K562 (cell line): ENCODE data around the gene RXRB. TPM values are rescaled to one million over a fixed set of nuclear protein-coding genes. Genes with fewer than 3 reads are reported as not detected.

Source experiments
- ATAC-seq: fragments of 200-7000 bp; cut with Tn5 transposase; 3 replicates; pipeline ENCODE4 v1.9.1; 2020; ENCODE audit warnings: moderate library complexity
- BruUV-seq: library from RNA; stranded (reverse); fragments of 400-500 nt; replicated peaks from 2 replicates; lab custom pipeline; 2021; lab: Mats Ljungman, UMichigan
- CTCF ChIA-PET: fragments of 300-600 bp; formaldehyde crosslinking; extraction: SDS; loops from one replicate; lab custom pipeline; 2021; ENCODE audit warnings: low intra/inter-chr PET ratio; lab: Yijun Ruan, JAX
- POLR2A ChIA-PET: fragments of 300-600, 350-650 bp; sonication (Branson Sonifier 250); formaldehyde crosslinking; extraction: SDS; loops from one replicate; lab custom pipeline; 2021; ENCODE audit warnings: antibody characterized with exemption, inconsistent platforms; lab: Yijun Ruan, JAX
- DNase-seq, 4 experiments: peaks; one replicate each; pipeline versions ENCODE4 v3.0.0 to v3.0.0-alpha.2; 2011 to 2018; ENCODE audit warnings: low spot score in 3 of 4, mixed read lengths in 3 of 4; ENCODE audit errors: extremely low read depth in 1 of 4
- FAIRE-seq: peaks from 2 replicates; lab custom pipeline; 2011; peaks lifted over from hg19 to GRCh38; lab: Jason Lieb, UNC
- H2AFZ ChIP-seq: 2 replicates; pipeline ENCODE4 v1.6.0; 2011; ENCODE audit warnings: low read depth, low read length, control low read depth, inconsistent platforms
- H3K27ac ChIP-seq: fragments of 200-600 bp; 3 replicates; pipeline ENCODE4 v1.8.0; 2011; ENCODE audit warnings: low read depth, mild to moderate bottlenecking, control low read depth, inconsistent platforms, low read length, moderate library complexity, mixed read lengths; ENCODE audit errors: extremely low read depth
- H3K27me3 ChIP-seq, 2 experiments: fragments of 300-600 bp in 1 of 2; 2 replicates in 1 of 2; 3 replicates in 1 of 2; pipeline versions ENCODE4 v1.6.0 to v1.8.0; 2011; ENCODE audit warnings: inconsistent platforms in 2 of 2, low read length in 2 of 2, mild to moderate bottlenecking in 1 of 2, mixed read lengths in 1 of 2, moderate library complexity in 1 of 2; ENCODE audit not compliant: control insufficient read depth in 2 of 2, insufficient read depth in 2 of 2
- H3K36me3 ChIP-seq: fragments of 300-600 bp; 3 replicates; pipeline ENCODE4 v1.8.0; 2011; ENCODE audit warnings: mild to moderate bottlenecking, low read length, inconsistent platforms; ENCODE audit not compliant: control insufficient read depth, insufficient read depth
- H3K4me1 ChIP-seq, 2 experiments: fragments of 200-600 bp in 1 of 2; replicated peaks in 1 of 2; 2 replicates in 1 of 2; 3 replicates in 1 of 2; pipeline versions ENCODE4 v1.5.1 to v1.8.0; 2011; ENCODE audit warnings: inconsistent platforms in 2 of 2, low read length in 2 of 2, mild to moderate bottlenecking in 1 of 2, mixed read lengths in 1 of 2, moderate library complexity in 1 of 2; ENCODE audit not compliant: control insufficient read depth in 2 of 2, insufficient read depth in 2 of 2
- H3K4me2 ChIP-seq: 2 replicates; pipeline ENCODE4 v1.6.1; 2011; ENCODE audit warnings: low read length, control low read depth, inconsistent platforms, mixed read lengths; ENCODE audit not compliant: insufficient read depth
- H3K4me3 ChIP-seq: fragments of 200-600 bp; sonication (generic), shearing (Covaris generic); 2 replicates; pipeline ENCODE4 v1.5.1; 2016; ENCODE audit warnings: control low read depth, inconsistent platforms
- H3K79me2 ChIP-seq: fragments of 200-600 bp; 3 replicates; pipeline ENCODE4 v1.8.0; 2011; ENCODE audit warnings: low read length, inconsistent platforms; ENCODE audit not compliant: control insufficient read depth, insufficient read depth
- H3K9ac ChIP-seq, 2 experiments: 2 replicates each; pipeline versions ENCODE4 v1.6.0 to v1.6.1; 2011; ENCODE audit warnings: low read depth in 2 of 2, low read length in 2 of 2, control low read depth in 1 of 2, inconsistent platforms in 1 of 2, mild to moderate bottlenecking in 1 of 2, mixed read lengths in 1 of 2; ENCODE audit not compliant: insufficient read depth in 1 of 2
- H3K9me1 ChIP-seq: one replicate; pipeline ENCODE4 v1.6.0; 2011; ENCODE audit warnings: inconsistent platforms, mild to moderate bottlenecking, low read length, moderate library complexity; ENCODE audit not compliant: control insufficient read depth, insufficient read depth
- H3K9me3 ChIP-seq: replicated peaks from 2 replicates; pipeline ENCODE4 v1.5.1; 2011; ENCODE audit warnings: low read depth, low read length, inconsistent platforms; ENCODE audit not compliant: control insufficient read depth, insufficient read depth
- H4K20me1 ChIP-seq: replicated peaks from 2 replicates; pipeline ENCODE4 v1.6.1; 2011; ENCODE audit warnings: low read length, inconsistent platforms, mixed read lengths; ENCODE audit not compliant: control insufficient read depth, insufficient read depth
- BHLHE40 ChIP-seq: IDR thresholded peaks from 2 replicates; pipeline ENCODE4 v1.6.1; 2011; ENCODE audit warnings: low read length, improper control_type of control experiment
- COPS2 ChIP-seq: fragments of 450-650 bp; conservative IDR thresholded peaks from 2 replicates; pipeline ENCODE4 v1.6.1; 2016; ENCODE audit warnings: mild to moderate bottlenecking, moderate library complexity
- GABPA ChIP-seq: fragments of 200-800 bp; sonication (Bioruptor generic); conservative IDR thresholded peaks from 2 replicates; pipeline ENCODE4 v1.6.1; 2016; ENCODE audit warnings: low read depth, missing genetic modification characterization, missing compliant biosample characterization
- GABPB1 ChIP-seq: sonication (generic); formaldehyde crosslinking; IDR thresholded peaks from 2 replicates; pipeline ENCODE4 v1.8.0; 2022; ENCODE audit warnings: mild to moderate bottlenecking, missing genetic modification reagents
- L3MBTL2 ChIP-seq: fragments of 450-650 bp; IDR thresholded peaks from 2 replicates; pipeline ENCODE4 v1.6.1; 2016; ENCODE audit warnings: mild to moderate bottlenecking, moderate library complexity
- MAFG ChIP-seq: fragments of 450-650 bp; conservative IDR thresholded peaks from 2 replicates; pipeline ENCODE4 v1.6.1; 2016; ENCODE audit warnings: missing genetic modification characterization, missing compliant biosample characterization
- NR1H2 ChIP-seq: sonication (generic); formaldehyde crosslinking; IDR thresholded peaks from 2 replicates; pipeline ENCODE4 v1.4.0; 2020; ENCODE audit warnings: mild to moderate bottlenecking, missing genetic modification reagents
- U2AF2 ChIP-seq: fragments of 200-400 bp; formaldehyde crosslinking; optimal IDR thresholded peaks from 2 replicates; pipeline ENCODE3; 2017; ENCODE audit warnings: low read depth, mild to moderate bottlenecking, low read length
- ZFP30 ChIP-seq: fragments of 250-450 bp; sonication (Bioruptor Pico); IDR thresholded peaks from 2 replicates; pipeline ENCODE4 v1.8.0; 2022; ENCODE audit warnings: moderate library complexity, mild to moderate bottlenecking, inconsistent platforms, borderline replicate concordance
- ZNF707 ChIP-seq: fragments of 250-450 bp; sonication (Bioruptor Pico); conservative IDR thresholded peaks from 2 replicates; pipeline ENCODE4 v1.8.0; 2022; ENCODE audit warnings: inconsistent platforms, mild to moderate bottlenecking, moderate library complexity
- ZNF778 ChIP-seq: fragments of 450-650 bp; formaldehyde crosslinking; IDR thresholded peaks from 2 replicates; pipeline ENCODE4 v1.4.0; 2020; ENCODE audit warnings: mild to moderate bottlenecking, moderate library complexity
- WGBS: fragments of 100-300 bp; shearing (Covaris generic); methylation state at CpG from one replicate; pipeline ENCODE4 v1.1.6; 2016; ENCODE audit warnings: low coverage, mixed read lengths; ENCODE audit not compliant: insufficient coverage; ENCODE audit errors: missing lambda C conversion rate; 5-methylcytosine and 5-hydroxymethylcytosine counted together
- in situ Hi-C: fragments of 300-500 bp; cut with MboI; formaldehyde crosslinking; loops from 4 replicates; pipeline ENCODE4 v1.15.0; 2018; ENCODE audit warnings: inconsistent platforms, mixed read lengths
- intact Hi-C: fragments of 100-400 bp; cut with micrococcal nuclease; formaldehyde crosslinking; loops from 2 replicates; pipeline ENCODE4 v1.14.2; 2022
- polyA plus RNA-seq, 8 experiments: library from polyadenylated mRNA; depleted of rRNA in 4 of 8; stranded (reverse) in 5 of 8; unstranded in 3 of 8; fragments of >200 nt; fragmentation: Nextera tagmentation in 2 of 8; fragmentation: Illumina TruSeq in 1 of 8; extraction: Ambion mirVana in 2 of 8; extraction: Trizol in 1 of 8; gene quantifications; 2 replicates each; pipeline versions ENCODE4 v1.2.1 to v1.2.3, GENCODE V29; 2011 to 2014; ENCODE audit warnings: inconsistent platforms in 1 of 8, missing spikeins in 1 of 8
- total RNA-seq, 7 experiments: library from RNA; depleted of rRNA in 6 of 7; stranded (reverse); fragments of >200 nt in 6 of 7; fragmentation: Illumina TruSeq in 2 of 7; extraction: Trizol in 2 of 7; gene quantifications; 2 replicates each; pipeline versions ENCODE4 v1.2.1 to v1.2.3, GENCODE V29; 2011 to 2021; ENCODE audit warnings: low replicate concordance in 1 of 7
- TF ChIP-seq, protein P1 (sequence below): sonication (generic); formaldehyde crosslinking; IDR thresholded peaks from 2 replicates; pipeline ENCODE4 v1.8.1; 2023; ENCODE audit warnings: mild to moderate bottlenecking, missing genetic modification reagents

RXRB gene
- total and polyA plus RNA-seq, 9 of the 15 experiments (the other 6 are each of a cell fraction or from before 2014, with no cell fraction given): 0.76 to 35.5 (median 18.4) TPM

DNA sequence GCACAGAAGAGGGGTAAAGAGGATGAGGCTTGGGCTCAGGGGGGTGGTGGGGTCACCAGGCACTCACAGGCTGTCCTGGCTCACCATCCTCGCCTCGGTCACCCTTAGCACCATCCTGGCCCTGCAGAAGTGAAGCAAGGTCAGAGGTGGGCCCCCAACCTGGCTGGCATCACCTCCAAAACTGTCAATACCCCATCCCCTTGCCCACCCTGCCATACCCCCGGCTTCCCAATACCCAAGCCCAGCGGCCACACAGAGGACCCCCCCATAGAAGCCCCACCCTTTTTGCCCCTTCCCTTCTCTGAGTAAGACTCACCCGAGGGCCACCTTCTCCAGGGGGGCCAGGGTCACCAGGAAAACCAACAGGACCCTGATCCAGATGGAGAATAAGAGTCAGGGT is 31.8 kb downstream of the RXRB start:
- CTCF ChIA-PET: no interaction called here
- in situ Hi-C loops: no loop called here
- peaks cover 5 to 32% of the 10 kb centered on the region in 2 experiments; a peak in 3 of 5 replicates for H3K27me3 ChIP-seq

More for the DNA sequence above, 31.8 kb downstream of the RXRB start:
- Histone ChIP-seq H3K9me3 (no peaks in the 10 kb centered on the region), H2AFZ (no peak overlapping the region), H3K4me2 (no peak overlapping the region), H3K36me3 (no peaks in the 10 kb centered on the region), H3K9ac (no peak overlapping the region), H3K9me1 (no peaks in the 10 kb centered on the region), H3K79me2 (no peaks in the 10 kb centered on the region), H3K4me1 (peaks cover 0 to 14% of the 10 kb centered on the region in 2 experiments; a peak in 1 of 5 replicates), H4K20me1 (peaks cover 4% of the 10 kb centered on the region; the same call in 1 of the 2 replicates), H3K4me3 (no peak overlapping the region), H3K27ac (no peak overlapping the region)
- TF ChIP-seq GABPA (tag): no peak
- no peak for TF ChIP-seq GABPB1 (CRISPR knock-in tag)
- TF ChIP-seq, protein P1, sequence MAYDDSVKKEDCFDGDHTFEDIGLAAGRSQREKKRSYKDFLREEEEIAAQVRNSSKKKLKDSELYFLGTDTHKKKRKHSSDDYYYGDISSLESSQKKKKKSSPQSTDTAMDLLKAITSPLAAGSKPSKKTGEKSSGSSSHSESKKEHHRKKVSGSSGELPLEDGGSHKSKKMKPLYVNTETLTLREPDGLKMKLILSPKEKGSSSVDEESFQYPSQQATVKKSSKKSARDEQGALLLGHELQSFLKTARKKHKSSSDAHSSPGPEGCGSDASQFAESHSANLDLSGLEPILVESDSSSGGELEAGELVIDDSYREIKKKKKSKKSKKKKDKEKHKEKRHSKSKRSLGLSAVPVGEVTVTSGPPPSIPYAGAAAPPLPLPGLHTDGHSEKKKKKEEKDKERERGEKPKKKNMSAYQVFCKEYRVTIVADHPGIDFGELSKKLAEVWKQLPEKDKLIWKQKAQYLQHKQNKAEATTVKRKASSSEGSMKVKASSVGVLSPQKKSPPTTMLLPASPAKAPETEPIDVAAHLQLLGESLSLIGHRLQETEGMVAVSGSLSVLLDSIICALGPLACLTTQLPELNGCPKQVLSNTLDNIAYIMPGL: no peak
- no peak for TF ChIP-seq ZNF707 (CRISPR knock-in tag)
- TF ChIP-seq ZFP30 (CRISPR knock-in tag): no peak
- TF ChIP-seq L3MBTL2: no peak
- no peak for TF ChIP-seq BHLHE40
- TF ChIP-seq MAFG (tag): no peak
- no peak for TF ChIP-seq NR1H2
- no peak for TF ChIP-seq COPS2
- no peak for TF ChIP-seq ZNF778 (CRISPR knock-in tag)
- TF ChIP-seq U2AF2: no peak
- ATAC-seq: no peak
- FAIRE-seq: no peak
- 4% methylated on average over 3 of the region's 5 CpGs for WGBS
- no peak for DNase-seq
- intact Hi-C loops: no loop called here
- POLR2A ChIA-PET: no interaction called here
- no TSS peak for BruUV-seq
